ENCODE results near the gene WDR89. TPM values are rescaled to one million over a fixed set of nuclear protein-coding genes. Genes with fewer than 3 reads are reported as not detected.

The WDR89 gene
- polyA plus RNA-seq, 1 experiment, result 9.4 TPM

DNA sequence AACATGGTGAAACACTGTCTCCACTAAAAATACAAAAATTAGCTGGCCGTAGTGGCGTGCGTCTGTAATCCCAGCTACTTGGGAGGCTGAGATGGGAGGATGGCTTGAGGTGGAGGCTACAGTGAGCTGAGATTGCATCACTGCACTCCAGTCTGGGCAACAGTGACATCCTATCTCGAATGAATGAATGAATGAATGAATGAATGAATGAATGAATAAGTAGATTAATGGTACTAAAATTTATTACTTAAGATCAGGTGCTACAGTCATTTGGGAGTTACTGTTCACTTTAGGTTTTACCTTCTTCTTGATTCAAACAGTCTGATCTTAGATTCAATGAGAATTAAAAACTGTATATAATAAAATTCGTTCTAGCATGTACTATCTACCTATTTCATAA lies 31.6 kb upstream of the WDR89 start:
- POLR2A ChIA-PET, result no interaction called here
- TF ChIP-seq, protein P1, sequence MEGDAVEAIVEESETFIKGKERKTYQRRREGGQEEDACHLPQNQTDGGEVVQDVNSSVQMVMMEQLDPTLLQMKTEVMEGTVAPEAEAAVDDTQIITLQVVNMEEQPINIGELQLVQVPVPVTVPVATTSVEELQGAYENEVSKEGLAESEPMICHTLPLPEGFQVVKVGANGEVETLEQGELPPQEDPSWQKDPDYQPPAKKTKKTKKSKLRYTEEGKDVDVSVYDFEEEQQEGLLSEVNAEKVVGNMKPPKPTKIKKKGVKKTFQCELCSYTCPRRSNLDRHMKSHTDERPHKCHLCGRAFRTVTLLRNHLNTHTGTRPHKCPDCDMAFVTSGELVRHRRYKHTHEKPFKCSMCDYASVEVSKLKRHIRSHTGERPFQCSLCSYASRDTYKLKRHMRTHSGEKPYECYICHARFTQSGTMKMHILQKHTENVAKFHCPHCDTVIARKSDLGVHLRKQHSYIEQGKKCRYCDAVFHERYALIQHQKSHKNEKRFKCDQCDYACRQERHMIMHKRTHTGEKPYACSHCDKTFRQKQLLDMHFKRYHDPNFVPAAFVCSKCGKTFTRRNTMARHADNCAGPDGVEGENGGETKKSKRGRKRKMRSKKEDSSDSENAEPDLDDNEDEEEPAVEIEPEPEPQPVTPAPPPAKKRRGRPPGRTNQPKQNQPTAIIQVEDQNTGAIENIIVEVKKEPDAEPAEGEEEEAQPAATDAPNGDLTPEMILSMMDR (IDR thresholded peaks at IDR 0.05; ENCODE audit: low read depth, low read length), result no peak
- Histone ChIP-seq H3K4me3 (ENCODE audit: low read depth, low read length) (no peak overlapping the region), H3K9me3 (ENCODE audit: control insufficient read depth, insufficient read depth, low read length) (no peaks in the 10 kb centered on the region), H3K27me3 (ENCODE audit: control insufficient read depth, insufficient read depth, low read length) (no peaks in the 10 kb centered on the region), H3K27ac (ENCODE audit: low read depth, low read length) (no peak overlapping the region)
- no peak for DNase-seq (ENCODE audit: low read depth, low spot score)
- CTCF ChIA-PET, result no interaction called here

DNA sequence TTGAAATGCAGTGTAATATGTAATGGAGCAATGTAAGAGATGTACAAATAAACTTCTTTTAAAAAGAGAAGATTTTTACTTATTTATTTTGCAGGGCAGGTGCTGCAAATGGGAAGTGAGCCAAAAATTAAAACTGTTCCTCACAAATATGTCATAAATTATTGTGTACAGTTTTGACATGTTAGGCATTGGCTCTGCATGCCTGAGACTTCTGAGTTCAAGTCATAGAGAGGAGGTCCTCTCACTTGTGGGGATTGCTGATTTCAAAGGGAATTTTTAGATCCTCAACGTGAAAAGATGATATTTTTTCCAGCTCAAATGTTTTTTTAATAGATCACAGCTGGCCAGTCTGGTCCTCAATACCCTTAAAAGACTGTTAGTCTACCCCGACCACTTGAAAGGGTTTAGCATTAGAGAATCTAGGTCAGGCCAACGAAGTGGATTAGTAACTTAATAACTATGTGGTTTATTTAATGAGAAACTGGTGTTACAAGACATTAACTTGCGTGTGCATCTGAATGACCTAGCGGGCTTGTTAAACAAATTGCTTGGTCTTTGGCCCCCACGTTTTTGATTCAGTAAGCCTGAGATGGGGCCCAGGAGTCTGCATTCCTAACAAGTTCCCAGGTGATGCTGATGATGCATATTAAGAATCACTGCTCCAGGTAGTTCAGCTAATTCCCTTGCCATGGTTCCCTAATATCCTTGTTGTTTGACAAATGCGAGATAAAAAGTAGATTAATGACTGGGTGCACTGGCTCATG lies 30.9 kb upstream of the WDR89 start:
- no peak overlapping the region for H3K27ac ChIP-seq (ENCODE audit: low read depth, low read length)
- DNase-seq (ENCODE audit: low read depth, low spot score), result no peak
- POLR2A ChIA-PET, result no interaction called here
- TF ChIP-seq, protein P1 (IDR thresholded peaks at IDR 0.05; ENCODE audit: low read depth, low read length), result no peak
- CTCF ChIA-PET, result no interaction called here
- no peaks in the 10 kb centered on the region for H3K27me3 ChIP-seq (ENCODE audit: control insufficient read depth, insufficient read depth, low read length)
- H3K4me3 ChIP-seq (ENCODE audit: low read depth, low read length), result no peak overlapping the region
- H3K9me3 ChIP-seq (ENCODE audit: control insufficient read depth, insufficient read depth, low read length), result no peaks in the 10 kb centered on the region

DNA sequence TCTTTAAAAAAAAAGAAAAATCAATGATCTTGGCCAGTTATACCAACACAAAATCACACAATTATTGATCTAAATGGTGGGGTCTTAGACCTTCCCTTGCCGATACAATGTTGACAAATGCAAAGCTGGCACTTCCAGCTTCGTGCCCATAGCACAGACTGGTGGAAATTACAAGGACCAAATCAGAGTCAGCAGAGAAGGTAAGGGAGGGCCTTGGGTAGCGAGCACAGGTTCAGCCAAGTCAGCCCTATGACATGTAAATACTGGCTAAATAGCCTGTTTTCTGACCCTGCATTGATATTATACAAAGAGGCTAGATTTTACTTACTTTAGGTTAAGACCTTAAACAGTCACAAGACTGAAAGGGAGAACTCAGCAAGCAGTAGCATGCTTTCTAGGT lies 30.3 kb upstream of the WDR89 start:
- CTCF ChIA-PET, result no interaction called here
- POLR2A ChIA-PET, result no interaction called here
- Histone ChIP-seq H3K27ac (ENCODE audit: low read depth, low read length) (no peak overlapping the region), H3K9me3 (ENCODE audit: control insufficient read depth, insufficient read depth, low read length) (no peaks in the 10 kb centered on the region), H3K4me3 (ENCODE audit: low read depth, low read length) (no peak overlapping the region), H3K27me3 (ENCODE audit: control insufficient read depth, insufficient read depth, low read length) (no peaks in the 10 kb centered on the region)
- DNase-seq (ENCODE audit: low read depth, low spot score), result no peak
- TF ChIP-seq, protein P1 (IDR thresholded peaks at IDR 0.05; ENCODE audit: low read depth, low read length), result no peak

- Histone ChIP-seq H3K4me3 (ENCODE audit: low read depth, low read length) (no peak overlapping the region), H3K27ac (ENCODE audit: low read depth, low read length) (no peak overlapping the region), H3K27me3 (ENCODE audit: control insufficient read depth, insufficient read depth, low read length) (no peaks in the 10 kb centered on the region), H3K9me3 (ENCODE audit: control insufficient read depth, insufficient read depth, low read length) (no peaks in the 10 kb centered on the region)
- TF ChIP-seq, protein P1 (IDR thresholded peaks at IDR 0.05; ENCODE audit: low read depth, low read length), result no peak
- ChIA-PET CTCF (no interaction called here), POLR2A (interaction anchor here (0.6 kb wide), 1 partner anchor 184 kb away, joined by 8 read pairs; no protein-coding TSS in a partner anchor)
- DNase-seq (ENCODE audit: low read depth, low spot score), result no peak
Measured at GRCh38 chr14:63670692-63671091, 29.0 kb upstream of the WDR89 start.

- peaks cover 7% of the 10 kb centered on the region; the same call in 1 of the 2 replicates for H3K9me3 ChIP-seq (ENCODE audit: control insufficient read depth, insufficient read depth, low read length)
- ChIA-PET CTCF (interaction anchor here (0.7 kb wide), 1 partner anchor 49 kb away, joined by 3 read pairs; no protein-coding TSS in a partner anchor), POLR2A (no interaction called here)
- H3K4me3 ChIP-seq (ENCODE audit: low read depth, low read length), result no peak overlapping the region
- H3K27me3 ChIP-seq (ENCODE audit: control insufficient read depth, insufficient read depth, low read length), result no peaks in the 10 kb centered on the region
- H3K27ac ChIP-seq (ENCODE audit: low read depth, low read length), result no peak overlapping the region
- DNase-seq (ENCODE audit: low read depth, low spot score), result no peak
- TF ChIP-seq, protein P1 (IDR thresholded peaks at IDR 0.05; ENCODE audit: low read depth, low read length), result no peak
Measured at GRCh38 chr14:63666335-63666734, 24.7 kb upstream of the WDR89 start.

All from AG04450 (cell line).